Endodermal cell (in vitro differentiated cells): ENCODE data around the gene TIFAB. TPM values are rescaled to one million over a fixed set of nuclear protein-coding genes. Genes with fewer than 3 reads are reported as not detected.

Source experiments
- DNase-seq: peaks from one replicate; pipeline ENCODE4 v3.0.0-alpha.2; 2017
- H3K27ac ChIP-seq: 2 replicates; pipeline ENCODE4 v1.5.1; 2013; ENCODE audit warnings: mild to moderate bottlenecking, low read depth, low read length, moderate library complexity
- H3K27me3 ChIP-seq: 2 replicates; pipeline ENCODE4 v1.6.1; 2013; ENCODE audit warnings: mild to moderate bottlenecking, low read length, moderate library complexity; ENCODE audit not compliant: insufficient read depth, control insufficient read depth, poor library complexity, severe bottlenecking
- H3K36me3 ChIP-seq: 2 replicates; pipeline ENCODE4 v1.7.0; 2013; ENCODE audit warnings: mild to moderate bottlenecking, low read length, moderate library complexity; ENCODE audit not compliant: control insufficient read depth, insufficient read depth
- H3K4me1 ChIP-seq: one replicate; pipeline ENCODE4 v1.7.0; 2013; ENCODE audit warnings: low read length; ENCODE audit not compliant: control insufficient read depth, insufficient read depth
- H3K4me3 ChIP-seq: 2 replicates; pipeline ENCODE4 v1.5.1; 2013; ENCODE audit warnings: mild to moderate bottlenecking, low read length, moderate library complexity
- H3K9ac ChIP-seq: 2 replicates; pipeline ENCODE4 v1.6.1; 2013; ENCODE audit warnings: mild to moderate bottlenecking, low read length, moderate library complexity; ENCODE audit not compliant: poor library complexity, severe bottlenecking; ENCODE audit errors: extremely low read depth
- H3K9me3 ChIP-seq: 2 replicates; pipeline ENCODE4 v1.6.1; 2013; ENCODE audit warnings: mild to moderate bottlenecking, low read length, moderate library complexity; ENCODE audit not compliant: control insufficient read depth
- H3K27ac Mint-ChIP-seq: 2 replicates; pipeline ENCODE4 v1.8.0; 2020; ENCODE audit warnings: mixed read lengths
- H3K27me3 Mint-ChIP-seq: 2 replicates; pipeline ENCODE4 v1.8.0; 2021; ENCODE audit warnings: mild to moderate bottlenecking, mixed read lengths; ENCODE audit not compliant: insufficient read depth
- H3K36me3 Mint-ChIP-seq: 2 replicates; pipeline ENCODE4 v1.8.0; 2020; ENCODE audit warnings: low read depth, mixed read lengths
- H3K4me1 Mint-ChIP-seq: 2 replicates; pipeline ENCODE4 v1.8.0; 2020; ENCODE audit warnings: mixed read lengths
- H3K4me3 Mint-ChIP-seq: 2 replicates; pipeline ENCODE4 v1.8.0; 2020; ENCODE audit warnings: mild to moderate bottlenecking, moderate library complexity, mixed read lengths
- H3K9me3 Mint-ChIP-seq: 2 replicates; pipeline ENCODE4 v1.8.0; 2020; ENCODE audit warnings: mild to moderate bottlenecking, mixed read lengths
- CTCF ChIP-seq: fragments of 200-600 bp; sonication (generic); conservative IDR thresholded peaks from 2 replicates; pipeline ENCODE4 v1.5.0; 2021; ENCODE audit warnings: antibody characterized with exemption, mild to moderate bottlenecking
- WGBS, 2 experiments: methylation state at CpG; one replicate each; pipeline versions ENCODE4 v1.1.5 to v1.1.7; 2013; ENCODE audit warnings: missing lambda C conversion rate in 2 of 2, mixed read lengths in 1 of 2; ENCODE audit not compliant: insufficient coverage in 1 of 2, insufficient read length in 1 of 2; 5-methylcytosine and 5-hydroxymethylcytosine counted together
- total RNA-seq, 2 donors: library from RNA; stranded (reverse); fragmentation: NEBNext Ultra II Directional in 1 of 2; extraction: Animal tissue kit (Norgen Biotek cat#: 25700) in 1 of 2; gene quantifications; 2 replicates in 1 of 2; 3 replicates in 1 of 2; pipeline ENCODE4 v1.2.1, GENCODE V29; 2021

The TIFAB gene
- total RNA-seq, 2 donors from 2014 or later: not detected

- Mint-ChIP-seq H3K36me3 (no peaks in the 10 kb centered on the region), H3K4me1 (peaks cover 30% of the 10 kb centered on the region), H3K9me3 (no peaks in the 10 kb centered on the region), H3K27me3 (no peaks in the 10 kb centered on the region), H3K4me3 (no peak overlapping the region), H3K27ac (no peak overlapping the region)
- Histone ChIP-seq H3K9me3 (no peaks in the 10 kb centered on the region), H3K4me1 (peaks cover 6% of the 10 kb centered on the region), H3K9ac (no peak overlapping the region), H3K27me3 (peaks cover 100% of the 10 kb centered on the region), H3K36me3 (no peaks in the 10 kb centered on the region), H3K27ac (no peak overlapping the region), H3K4me3 (peak overlapping the region; percentile 37)
- WGBS, 2 experiments: 1 to 3% methylated on average over 23 to 40 of the region's 40 CpGs
- DNase-seq: peak; percentile 85
- no peak for TF ChIP-seq CTCF
These were observed 39.6 kb upstream of the TIFAB start for GRCh38 chr5:135491552-135492318.

DNA sequence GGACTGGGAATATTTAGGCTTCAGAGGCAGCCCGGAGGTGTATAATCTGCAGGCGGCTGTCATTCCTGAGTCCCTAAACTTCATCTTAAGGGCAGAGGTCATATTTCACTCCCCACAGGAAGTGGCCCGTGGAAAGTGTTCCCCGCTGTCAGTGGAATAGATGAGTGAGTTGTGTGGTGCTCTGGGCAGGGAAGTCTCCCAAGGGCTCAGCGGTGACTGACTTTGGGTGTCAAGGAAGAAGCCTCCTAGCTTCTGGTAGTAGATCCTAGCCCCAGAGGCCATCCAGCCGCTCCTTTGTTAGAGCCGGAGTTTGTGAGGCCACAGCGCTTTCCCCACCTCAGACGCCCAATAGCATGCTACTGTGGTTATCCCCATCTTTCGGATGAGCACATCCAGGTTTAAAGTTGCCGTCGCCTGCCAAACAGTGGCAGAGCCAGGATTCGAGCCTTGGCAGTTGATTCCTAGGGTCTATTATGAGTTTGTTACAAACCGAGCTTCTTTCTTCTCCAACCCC is 38.9 kb upstream of the TIFAB start:
- no peaks in the 10 kb centered on the region for H3K36me3 Mint-ChIP-seq
- no peak for TF ChIP-seq CTCF
- Histone ChIP-seq H3K27ac (no peak overlapping the region), H3K36me3 (no peaks in the 10 kb centered on the region), H3K9me3 (no peaks in the 10 kb centered on the region), H3K27me3 (peaks cover 100% of the 10 kb centered on the region), H3K4me3 (peak overlapping the region; percentile 37), H3K9ac (no peak overlapping the region), H3K4me1 (peaks cover 6% of the 10 kb centered on the region)
- no peak for DNase-seq
- 0 to 6% methylated on average over 3 to 14 of the region's 14 CpGs for WGBS, 2 experiments
- H3K4me1 Mint-ChIP-seq: peaks cover 32% of the 10 kb centered on the region
- H3K9me3 Mint-ChIP-seq: no peaks in the 10 kb centered on the region
- peak overlapping the region; percentile 49 for H3K4me3 Mint-ChIP-seq
- no peaks in the 10 kb centered on the region for H3K27me3 Mint-ChIP-seq
- no peak overlapping the region for H3K27ac Mint-ChIP-seq

DNA sequence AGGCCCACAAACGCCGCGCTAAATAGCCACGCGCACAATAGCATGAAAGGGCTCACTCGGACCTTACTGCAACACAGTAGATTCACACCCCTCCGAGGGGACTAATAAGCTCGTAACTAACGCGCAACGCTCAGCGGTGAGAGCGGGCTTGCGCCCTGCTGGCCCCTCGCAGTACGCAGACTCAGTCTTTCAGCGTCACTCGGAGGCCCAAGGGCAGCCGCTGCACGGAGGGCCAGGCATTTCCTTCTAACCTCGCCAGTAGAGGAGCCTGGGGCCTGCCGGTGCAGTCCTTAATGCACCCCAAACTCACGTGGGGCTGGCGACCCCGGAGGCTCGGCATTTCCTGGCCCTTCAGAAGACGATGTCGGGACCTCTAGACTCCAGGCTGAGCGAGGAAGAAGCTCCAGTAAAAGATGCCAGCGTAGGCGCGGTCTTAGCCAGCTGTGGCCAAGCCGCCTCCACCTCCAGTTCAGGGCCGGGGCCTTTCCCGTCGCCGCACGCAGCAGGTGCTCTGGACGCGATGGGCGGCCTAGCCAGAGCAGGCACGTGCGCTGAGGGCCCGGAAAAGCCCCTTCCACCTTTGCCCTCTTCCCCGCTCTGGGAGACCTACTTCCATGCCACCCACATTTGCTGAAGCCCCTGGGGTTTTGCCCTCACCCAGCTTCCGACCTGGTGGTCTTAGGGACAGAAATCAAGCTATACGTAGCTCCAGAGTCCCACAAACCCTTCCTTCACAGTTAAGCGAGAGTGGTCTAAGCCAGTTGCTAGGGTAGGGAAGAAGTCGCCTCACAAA is 38.3 kb upstream of the TIFAB start:
- 3 to 7% methylated on average over 11 to 49 of the region's 49 CpGs for WGBS, 2 experiments

More for the DNA sequence above, 38.3 kb upstream of the TIFAB start:
- Mint-ChIP-seq H3K36me3 (no peaks in the 10 kb centered on the region), H3K4me1 (peaks cover 34% of the 10 kb centered on the region), H3K9me3 (no peaks in the 10 kb centered on the region), H3K27ac (no peak overlapping the region), H3K27me3 (no peaks in the 10 kb centered on the region), H3K4me3 (peak overlapping the region; percentile 49)
- TF ChIP-seq CTCF: peak; percentile 7
- no peak overlapping the region for H3K27ac ChIP-seq
- H3K9ac ChIP-seq: no peak overlapping the region
- H3K4me3 ChIP-seq: peak overlapping the region; percentile 73
- H3K36me3 ChIP-seq: no peaks in the 10 kb centered on the region
- H3K27me3 ChIP-seq: peaks cover 100% of the 10 kb centered on the region
- H3K9me3 ChIP-seq: no peaks in the 10 kb centered on the region
- peak; percentile 79 for DNase-seq
- peaks cover 6% of the 10 kb centered on the region for H3K4me1 ChIP-seq
